Measurements from ENCODE around the gene LRRFIP1. TPM values are rescaled to one million over a fixed set of nuclear protein-coding genes. Genes with fewer than 3 reads are reported as not detected.

Gene LRRFIP1
- total and polyA plus RNA-seq, 10 of the 15 experiments (the other 5 are each of a cell fraction or from before 2014, with no cell fraction given), result 36.2 to 120 (median 74.3) TPM

DNA sequence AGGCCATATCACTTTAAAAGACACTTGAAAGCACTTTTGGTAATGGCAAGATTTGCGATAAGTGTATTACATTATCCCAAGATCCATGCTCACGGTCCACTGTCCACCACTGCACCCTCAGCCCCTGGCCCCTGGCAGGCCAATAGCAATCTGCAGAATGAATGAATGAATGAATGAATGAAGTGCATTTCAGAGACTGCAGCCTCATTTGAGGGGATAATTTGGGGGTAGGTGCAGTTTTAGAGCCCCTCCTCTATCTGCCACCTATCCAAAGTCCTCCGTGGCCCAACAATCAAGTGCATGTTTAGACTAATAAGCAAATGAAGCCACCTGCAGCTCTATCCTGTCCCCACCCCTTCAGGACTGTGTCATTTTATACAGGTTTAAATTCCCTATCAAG is 169.9 kb downstream of the LRRFIP1 start:
- in situ Hi-C loops (cut with MboI) (no loop called here), intact Hi-C loops (cut with micrococcal nuclease; ENCODE audit: unreplicated experiment) (no loop called here)
- FAIRE-seq (no peak), ATAC-seq (no peak), DNase-seq (ENCODE audit: low read depth, low spot score) (no peak)
- Histone ChIP-seq H3K9me3 (replicated peaks; ENCODE audit: control insufficient read depth, insufficient read depth, low read length) (no peaks in the 10 kb centered on the region; the same call in 2 of the 3 replicates), H3K27ac (ENCODE audit: control insufficient read depth, insufficient read depth) (no peak overlapping the region), H2AFZ (ENCODE audit: control insufficient read depth, low read depth, low read length) (no peak overlapping the region), H3K79me2 (ENCODE audit: control insufficient read depth, insufficient read depth, low read length) (no peaks in the 10 kb centered on the region), H3K4me1 (ENCODE audit: control insufficient read depth, insufficient read depth, low read length) (no peaks in the 10 kb centered on the region), H3K9ac (ENCODE audit: control insufficient read depth, insufficient read depth, low read length) (no peak overlapping the region), H4K20me1 (ENCODE audit: control insufficient read depth, insufficient read depth) (no peaks in the 10 kb centered on the region), H3K27me3 (replicated peaks in 1 of 2; ENCODE audit: control insufficient read depth in 2 of 2, insufficient read depth in 2 of 2, low read length in 1 of 2) (no peaks in the 10 kb centered on the region), H3K4me2 (ENCODE audit: control insufficient read depth, insufficient read depth) (no peak overlapping the region), H3K4me3 (no peak overlapping the region), H3K36me3 (ENCODE audit: control insufficient read depth in 2 of 2, insufficient read depth in 2 of 2, low read length in 1 of 2) (no peaks in the 10 kb centered on the region)
- WGBS (ENCODE audit: insufficient coverage, insufficient replicate concordance, low lambda C conversion rate, missing lambda C conversion rate), result 98% methylated on average over 3 of the region's 3 CpGs
- TF ChIP-seq ZNF24 (IDR thresholded peaks at IDR 0.05) (peak; percentile 77; the same call in 1 of the 2 replicates), MEF2B (IDR thresholded peaks at IDR 0.05; ENCODE audit: partially characterized antibody, poor library complexity, severe bottlenecking) (no peak)
- no TSS peak for BruUV-seq (replicated peaks)
- ChIA-PET SMC1A (ENCODE audit: uncharacterized antibody, unreplicated experiment) (no interaction called here), RAD21 (ENCODE audit: unreplicated experiment) (no interaction called here), CTCF (no interaction called here), POLR2A (no interaction called here)

DNA sequence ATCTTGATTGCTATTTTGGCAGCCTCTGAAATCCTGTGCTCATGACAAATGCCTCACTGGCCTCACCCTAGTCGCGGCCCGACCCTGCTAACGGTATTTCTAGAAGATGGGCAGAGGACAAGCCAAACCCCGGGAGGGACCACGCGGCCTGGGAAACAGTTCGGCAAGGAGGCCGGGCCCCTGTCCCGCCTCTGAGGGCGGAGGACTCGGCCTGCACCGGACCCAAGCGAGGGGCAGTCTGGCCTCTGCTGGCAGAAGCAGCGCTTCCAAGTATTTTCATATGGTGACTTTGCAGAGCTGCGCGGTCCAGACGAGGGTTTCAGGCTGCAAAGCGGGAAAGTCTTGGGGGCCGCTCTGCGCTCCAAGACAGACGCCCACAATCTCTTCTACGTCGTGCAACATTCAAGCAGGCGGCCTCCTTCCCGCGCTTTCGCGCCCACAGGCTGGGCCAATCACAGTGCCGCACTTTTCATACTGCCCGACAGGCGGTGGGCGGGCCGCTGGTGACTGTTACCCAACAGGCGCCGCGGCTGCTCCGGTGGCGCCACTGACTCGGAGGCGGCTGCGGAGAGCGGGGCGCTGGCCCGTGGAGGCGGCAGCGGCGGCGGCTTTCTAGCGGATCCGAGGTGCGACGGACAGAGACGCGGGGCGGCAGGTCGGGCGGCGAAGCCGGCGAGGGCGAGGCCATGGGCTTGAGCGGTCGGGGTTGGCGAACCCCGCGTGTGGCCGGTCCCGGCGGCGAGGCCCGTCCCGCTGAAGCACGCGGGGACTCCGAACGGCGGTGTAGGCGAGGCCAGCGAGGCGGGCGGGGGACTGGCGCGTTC is 171.1 kb downstream of the LRRFIP1 start, which contains the start of gene RBM44:
Gene RBM44, plus strand, starts transcription at position 544 of the 824 bp plus-strand sequence. CDS start 14,831 bp downstream, outside the sequence.
- 96% methylated on average over 39 of the region's 84 CpGs for WGBS (ENCODE audit: insufficient coverage, insufficient replicate concordance, low lambda C conversion rate, missing lambda C conversion rate)
- no peaks in the 10 kb centered on the region for H3K27me3 ChIP-seq (replicated peaks in 1 of 2; ENCODE audit: control insufficient read depth in 2 of 2, insufficient read depth in 2 of 2, low read length in 1 of 2)
- H3K9ac ChIP-seq (ENCODE audit: control insufficient read depth, insufficient read depth, low read length), result no peak within 1 kb of the TSS
- intact Hi-C loops (cut with micrococcal nuclease; ENCODE audit: unreplicated experiment), result no loop called here
- H4K20me1 ChIP-seq (ENCODE audit: control insufficient read depth, insufficient read depth), result no peaks in the 10 kb centered on the region
- H3K4me3 ChIP-seq, result no peak within 1 kb of the TSS
- no peak within 1 kb of the TSS for H2AFZ ChIP-seq (ENCODE audit: control insufficient read depth, low read depth, low read length)
- RAD21 ChIA-PET (ENCODE audit: unreplicated experiment), result no interaction called here
- POLR2A ChIA-PET, result no interaction called here
- no peak within 1 kb of the TSS for H3K4me2 ChIP-seq (ENCODE audit: control insufficient read depth, insufficient read depth)
- H3K36me3 ChIP-seq (ENCODE audit: control insufficient read depth in 2 of 2, insufficient read depth in 2 of 2, low read length in 1 of 2), result no peaks in the 10 kb centered on the region
- no peaks in the 10 kb centered on the region for H3K4me1 ChIP-seq (ENCODE audit: control insufficient read depth, insufficient read depth, low read length)
- no peak for DNase-seq (ENCODE audit: low read depth, low spot score)
- no peak within 1 kb of the TSS for H3K27ac ChIP-seq (ENCODE audit: control insufficient read depth, insufficient read depth)
- no peaks in the 10 kb centered on the region for H3K79me2 ChIP-seq (ENCODE audit: control insufficient read depth, insufficient read depth, low read length)
- no peaks in the 10 kb centered on the region; the same call in 2 of the 3 replicates for H3K9me3 ChIP-seq (replicated peaks; ENCODE audit: control insufficient read depth, insufficient read depth, low read length)
- SMC1A ChIA-PET (ENCODE audit: uncharacterized antibody, unreplicated experiment), result no interaction called here
- FAIRE-seq, result no peak
- in situ Hi-C loops (cut with MboI), result no loop called here
- no peak for ATAC-seq
- CTCF ChIA-PET, result no interaction called here
- no TSS peak for BruUV-seq (replicated peaks)
- TF ChIP-seq TCF3 (IDR thresholded peaks at IDR 0.05; ENCODE audit: borderline replicate concordance, insufficient read depth, low read depth, low read length), result no peak
- TF ChIP-seq BACH1 (IDR thresholded peaks at IDR 0.05; ENCODE audit: borderline replicate concordance), result no peak
- no peak for TF ChIP-seq NR2C2 (IDR thresholded peaks at IDR 0.05; ENCODE audit: borderline replicate concordance, control insufficient read depth, insufficient read length, low read depth)
- no peak for TF ChIP-seq CBX5 (IDR thresholded peaks at IDR 0.05; ENCODE audit: low read depth)
- TF ChIP-seq NFXL1 (IDR thresholded peaks at IDR 0.05; ENCODE audit: borderline replicate concordance), result no peak
- TF ChIP-seq RB1 (IDR thresholded peaks at IDR 0.05; ENCODE audit: borderline replicate concordance), result no peak
- TF ChIP-seq SIX5 (IDR thresholded peaks at IDR 0.05; ENCODE audit: low read depth, low read length, severe bottlenecking), result no peak
- TF ChIP-seq, protein P1, sequence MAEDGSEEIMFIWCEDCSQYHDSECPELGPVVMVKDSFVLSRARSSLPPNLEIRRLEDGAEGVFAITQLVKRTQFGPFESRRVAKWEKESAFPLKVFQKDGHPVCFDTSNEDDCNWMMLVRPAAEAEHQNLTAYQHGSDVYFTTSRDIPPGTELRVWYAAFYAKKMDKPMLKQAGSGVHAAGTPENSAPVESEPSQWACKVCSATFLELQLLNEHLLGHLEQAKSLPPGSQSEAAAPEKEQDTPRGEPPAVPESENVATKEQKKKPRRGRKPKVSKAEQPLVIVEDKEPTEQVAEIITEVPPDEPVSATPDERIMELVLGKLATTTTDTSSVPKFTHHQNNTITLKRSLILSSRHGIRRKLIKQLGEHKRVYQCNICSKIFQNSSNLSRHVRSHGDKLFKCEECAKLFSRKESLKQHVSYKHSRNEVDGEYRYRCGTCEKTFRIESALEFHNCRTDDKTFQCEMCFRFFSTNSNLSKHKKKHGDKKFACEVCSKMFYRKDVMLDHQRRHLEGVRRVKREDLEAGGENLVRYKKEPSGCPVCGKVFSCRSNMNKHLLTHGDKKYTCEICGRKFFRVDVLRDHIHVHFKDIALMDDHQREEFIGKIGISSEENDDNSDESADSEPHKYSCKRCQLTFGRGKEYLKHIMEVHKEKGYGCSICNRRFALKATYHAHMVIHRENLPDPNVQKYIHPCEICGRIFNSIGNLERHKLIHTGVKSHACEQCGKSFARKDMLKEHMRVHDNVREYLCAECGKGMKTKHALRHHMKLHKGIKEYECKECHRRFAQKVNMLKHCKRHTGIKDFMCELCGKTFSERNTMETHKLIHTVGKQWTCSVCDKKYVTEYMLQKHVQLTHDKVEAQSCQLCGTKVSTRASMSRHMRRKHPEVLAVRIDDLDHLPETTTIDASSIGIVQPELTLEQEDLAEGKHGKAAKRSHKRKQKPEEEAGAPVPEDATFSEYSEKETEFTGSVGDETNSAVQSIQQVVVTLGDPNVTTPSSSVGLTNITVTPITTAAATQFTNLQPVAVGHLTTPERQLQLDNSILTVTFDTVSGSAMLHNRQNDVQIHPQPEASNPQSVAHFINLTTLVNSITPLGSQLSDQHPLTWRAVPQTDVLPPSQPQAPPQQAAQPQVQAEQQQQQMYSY (CRISPR knock-in tag; IDR thresholded peaks at IDR 0.05), result no peak
- no peak for TF ChIP-seq ZNF622 (IDR thresholded peaks at IDR 0.05)
- TF ChIP-seq ATF7 (IDR thresholded peaks at IDR 0.05; ENCODE audit: low read depth), result no peak
- TF ChIP-seq, protein P2, sequence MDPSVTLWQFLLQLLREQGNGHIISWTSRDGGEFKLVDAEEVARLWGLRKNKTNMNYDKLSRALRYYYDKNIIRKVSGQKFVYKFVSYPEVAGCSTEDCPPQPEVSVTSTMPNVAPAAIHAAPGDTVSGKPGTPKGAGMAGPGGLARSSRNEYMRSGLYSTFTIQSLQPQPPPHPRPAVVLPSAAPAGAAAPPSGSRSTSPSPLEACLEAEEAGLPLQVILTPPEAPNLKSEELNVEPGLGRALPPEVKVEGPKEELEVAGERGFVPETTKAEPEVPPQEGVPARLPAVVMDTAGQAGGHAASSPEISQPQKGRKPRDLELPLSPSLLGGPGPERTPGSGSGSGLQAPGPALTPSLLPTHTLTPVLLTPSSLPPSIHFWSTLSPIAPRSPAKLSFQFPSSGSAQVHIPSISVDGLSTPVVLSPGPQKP (IDR thresholded peaks at IDR 0.05; ENCODE audit: low read depth, low read length), result no peak

All from GM12878 (cell line).